Subcutaneous abdominal adipose tissue (tissue), 5 donors: Measurements from ENCODE around the gene TSPAN15.

Source experiments
- H3K27ac ChIP-seq: one replicate; pipeline ENCODE4 v1.7.0; 2013; ENCODE audit warnings: low read depth, mild to moderate bottlenecking, inconsistent platforms, low read length, moderate library complexity
- H3K27me3 ChIP-seq, 5 donors: one replicate each; pipeline ENCODE4 v1.7.0; 2013; ENCODE audit warnings: low read length in 5 of 5, inconsistent platforms in 1 of 5; ENCODE audit not compliant: control insufficient read depth in 5 of 5, insufficient read depth in 4 of 5
- H3K36me3 ChIP-seq, 5 donors: one replicate each; pipeline ENCODE4 v1.7.0; 2013; ENCODE audit warnings: low read length in 5 of 5; ENCODE audit not compliant: control insufficient read depth in 5 of 5, insufficient read depth in 5 of 5
- H3K4me1 ChIP-seq, 5 donors: one replicate each; pipeline ENCODE4 v1.7.0; 2013; ENCODE audit warnings: low read length in 5 of 5, mild to moderate bottlenecking in 3 of 5, moderate library complexity in 1 of 5; ENCODE audit not compliant: control insufficient read depth in 5 of 5, insufficient read depth in 5 of 5
- H3K4me3 ChIP-seq, 5 donors: one replicate each; pipeline ENCODE4 v1.7.0; 2013; ENCODE audit warnings: low read length in 5 of 5, low read depth in 1 of 5
- H3K9ac ChIP-seq, 5 donors: one replicate each; pipeline ENCODE4 v1.7.0; 2013; ENCODE audit warnings: low read length in 5 of 5, mild to moderate bottlenecking in 4 of 5, moderate library complexity in 3 of 5
- H3K9me3 ChIP-seq, 5 donors: one replicate each; pipeline ENCODE4 v1.7.0; 2013; ENCODE audit warnings: low read length in 5 of 5; ENCODE audit not compliant: control insufficient read depth in 5 of 5
- donor health status: healthy.
- donor health status: healthy.
- donor health status: healthy.
- donor health status: healthy.
- donor health status: healthy.

The TSPAN15 gene

DNA sequence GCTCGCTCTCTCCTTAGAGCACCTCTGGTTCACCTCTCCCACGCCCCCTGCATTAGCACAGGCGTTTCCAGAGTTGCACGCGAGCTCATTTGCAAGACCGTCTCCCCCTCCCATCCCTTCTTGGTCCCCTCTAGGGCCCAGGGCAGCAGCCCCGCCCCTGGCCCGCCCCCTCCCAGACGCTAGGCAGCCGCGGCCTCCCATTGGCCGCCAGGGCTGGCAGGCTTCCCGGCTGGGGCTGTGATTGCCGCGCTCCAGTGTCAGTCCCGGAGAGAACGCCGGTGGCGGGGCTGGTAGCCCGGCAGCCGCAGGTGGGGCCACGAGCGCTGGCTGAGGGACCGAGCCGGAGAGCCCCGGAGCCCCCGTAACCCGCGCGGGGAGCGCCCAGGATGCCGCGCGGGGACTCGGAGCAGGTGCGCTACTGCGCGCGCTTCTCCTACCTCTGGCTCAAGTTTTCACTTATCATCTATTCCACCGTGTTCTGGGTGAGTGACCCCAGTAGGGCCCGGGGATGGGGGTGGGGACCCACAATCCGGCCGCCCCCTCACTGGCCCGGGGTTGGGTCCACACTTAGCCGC, at the start of gene TSPAN15:
Gene TSPAN15 (plus strand): TSS at position 257 of the 575 bp plus-strand sequence. CDS start 130 bp downstream, at position 387.
- Histone ChIP-seq H3K4me3 (peak within 1 kb of the TSS; percentile 80 to 97 (median 85)), H3K9ac (peak within 1 kb of the TSS; percentile 56 to 94 (median 91)), H3K4me1 (peaks cover 16 to 77% (median 67%) of the 10 kb centered on the region in 5 donors), H3K27ac (peak within 1 kb of the TSS; percentile 89), H3K9me3 (no peaks in the 10 kb centered on the region), H3K36me3 (peaks cover 0 to 3% (median 3%) of the 10 kb centered on the region in 5 donors), H3K27me3 (no peaks in the 10 kb centered on the region)

DNA sequence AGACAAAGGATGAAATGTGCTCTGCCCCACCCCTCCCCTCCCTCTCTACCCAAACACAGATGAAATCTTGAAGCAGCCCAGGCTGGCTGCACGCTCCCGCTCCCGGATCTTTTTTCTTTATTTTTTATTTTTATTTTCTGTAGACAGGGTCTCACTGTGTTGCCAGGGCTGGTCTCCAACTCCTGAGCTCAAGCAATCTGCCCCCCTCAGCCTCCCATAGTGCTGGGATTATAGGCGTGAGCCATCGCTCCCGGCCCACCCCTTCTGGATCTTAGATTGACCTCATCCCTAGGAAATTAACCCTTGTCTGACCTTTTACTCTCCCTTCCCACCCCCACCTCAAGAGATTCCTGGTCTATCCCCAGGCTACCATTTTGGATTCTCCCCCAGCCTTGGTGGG, 48.9 kb upstream of the TSPAN15 start:
- H3K27ac ChIP-seq: no peak overlapping the region

DNA sequence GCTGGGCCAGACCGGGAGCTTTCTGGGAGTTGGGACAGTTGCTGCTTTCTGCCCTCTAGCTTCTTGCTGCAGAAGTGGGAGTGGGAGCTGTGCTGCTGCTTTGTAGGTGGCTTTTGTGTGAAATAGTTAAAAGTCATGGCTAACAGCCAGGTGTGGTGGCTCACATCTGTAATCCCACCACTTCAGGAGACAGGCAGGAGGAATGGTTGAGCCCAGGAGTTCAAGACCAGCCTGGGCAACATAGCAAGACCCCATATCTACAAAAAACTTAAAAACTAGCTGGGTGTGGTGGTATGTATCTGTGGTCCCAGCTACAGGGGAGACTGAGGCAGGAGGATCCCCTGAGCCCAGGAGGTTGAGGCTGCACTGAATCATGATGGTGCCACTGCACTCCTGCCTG, 48.2 kb upstream of the TSPAN15 start:
- peaks cover 5 to 48% (median 27%) of the 10 kb centered on the region in 5 donors for H3K4me1 ChIP-seq
- H3K27ac ChIP-seq: no peak overlapping the region
- no peak overlapping the region for H3K4me3 ChIP-seq
- H3K27me3 ChIP-seq: no peaks in the 10 kb centered on the region
- no peaks in the 10 kb centered on the region for H3K9me3 ChIP-seq
- H3K36me3 ChIP-seq: peaks cover 0 to 40% (median 36%) of the 10 kb centered on the region in 5 donors
- H3K9ac ChIP-seq: no peak overlapping the region

More for the DNA sequence above, 48.9 kb upstream of the TSPAN15 start:
- Histone ChIP-seq H3K36me3 (peaks cover 0 to 40% (median 36%) of the 10 kb centered on the region in 5 donors), H3K4me3 (no peak overlapping the region), H3K9ac (no peak overlapping the region), H3K9me3 (no peaks in the 10 kb centered on the region), H3K4me1 (peaks cover 3 to 41% (median 21%) of the 10 kb centered on the region in 5 donors), H3K27me3 (no peaks in the 10 kb centered on the region)

DNA sequence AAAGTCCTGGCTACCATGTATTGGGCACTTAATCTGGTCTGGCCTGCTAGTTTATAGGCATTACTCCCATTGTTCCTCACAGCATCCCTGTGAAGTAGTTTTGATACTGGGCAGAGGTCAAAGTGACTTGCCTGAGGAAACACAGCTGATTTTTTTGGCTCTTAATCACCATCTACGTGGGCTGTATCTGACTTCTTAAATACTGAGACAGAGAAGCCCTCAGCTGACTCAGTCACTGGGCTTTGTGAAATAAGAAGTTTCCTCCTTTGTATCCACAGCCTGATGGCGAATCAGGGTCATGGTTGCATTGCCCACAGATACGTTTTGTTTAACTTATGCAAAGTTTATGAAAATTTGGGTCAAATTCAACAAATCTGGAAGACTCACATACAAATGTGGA, 47.7 kb upstream of the TSPAN15 start:
- Histone ChIP-seq H3K4me1 (peaks cover 5 to 46% (median 25%) of the 10 kb centered on the region in 5 donors), H3K9ac (no peak overlapping the region), H3K4me3 (no peak overlapping the region), H3K36me3 (peaks cover 0 to 38% (median 34%) of the 10 kb centered on the region in 5 donors), H3K27ac (no peak overlapping the region), H3K27me3 (no peaks in the 10 kb centered on the region), H3K9me3 (no peaks in the 10 kb centered on the region)

DNA sequence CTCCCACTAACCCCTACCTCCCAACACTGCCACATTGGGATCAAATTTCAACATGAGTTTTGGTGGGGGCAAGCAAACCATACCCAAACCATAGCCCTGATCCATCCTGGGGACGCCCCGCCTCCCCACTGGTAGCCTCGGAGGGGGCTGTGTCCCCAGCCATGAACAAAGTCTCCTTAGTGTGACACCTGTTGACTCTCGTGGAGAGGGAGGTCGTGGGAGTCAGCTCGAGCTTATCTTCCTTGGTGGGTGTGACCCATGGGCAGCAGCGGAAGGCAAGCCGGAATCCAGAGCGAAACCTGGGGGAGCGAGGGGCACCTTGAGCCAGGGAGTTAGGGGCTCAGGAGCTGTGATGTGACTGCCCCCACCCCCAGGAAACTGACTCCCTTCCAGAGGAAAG, 46.5 kb upstream of the TSPAN15 start:
- no peaks in the 10 kb centered on the region for H3K27me3 ChIP-seq
- no peaks in the 10 kb centered on the region for H3K9me3 ChIP-seq
- peaks cover 0 to 27% (median 24%) of the 10 kb centered on the region in 5 donors for H3K36me3 ChIP-seq
- peaks cover 5 to 48% (median 31%) of the 10 kb centered on the region in 5 donors for H3K4me1 ChIP-seq
- no peak overlapping the region for H3K4me3 ChIP-seq
- peak overlapping the region; percentile 67 for H3K27ac ChIP-seq
- no peak overlapping the region for H3K9ac ChIP-seq

DNA sequence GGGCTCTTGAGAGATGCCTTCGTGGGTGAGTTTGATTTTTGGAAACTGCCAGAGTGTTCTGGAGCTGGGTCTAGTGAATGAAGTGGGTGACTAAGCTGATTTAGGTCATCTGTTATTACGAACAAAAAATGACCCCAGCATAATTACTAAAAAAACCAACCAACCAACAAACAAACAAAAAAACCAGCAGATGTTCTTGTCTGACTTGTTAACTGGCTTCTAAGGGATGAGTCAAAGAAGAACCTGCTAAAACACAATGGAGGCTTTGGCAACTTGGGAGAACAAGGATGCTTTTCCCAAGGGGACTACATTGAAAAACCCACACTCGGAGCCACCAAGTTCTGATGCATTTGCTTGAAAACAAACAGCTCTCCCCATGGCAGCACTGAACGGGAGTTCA, 46.0 kb upstream of the TSPAN15 start:
- peaks cover 0 to 22% (median 20%) of the 10 kb centered on the region in 5 donors for H3K36me3 ChIP-seq
- no peaks in the 10 kb centered on the region for H3K9me3 ChIP-seq
- H3K27me3 ChIP-seq: no peaks in the 10 kb centered on the region
- H3K4me1 ChIP-seq: peaks cover 5 to 48% (median 31%) of the 10 kb centered on the region in 5 donors
- no peak overlapping the region for H3K4me3 ChIP-seq
- no peak overlapping the region for H3K9ac ChIP-seq
- peak overlapping the region; percentile 67 for H3K27ac ChIP-seq

DNA sequence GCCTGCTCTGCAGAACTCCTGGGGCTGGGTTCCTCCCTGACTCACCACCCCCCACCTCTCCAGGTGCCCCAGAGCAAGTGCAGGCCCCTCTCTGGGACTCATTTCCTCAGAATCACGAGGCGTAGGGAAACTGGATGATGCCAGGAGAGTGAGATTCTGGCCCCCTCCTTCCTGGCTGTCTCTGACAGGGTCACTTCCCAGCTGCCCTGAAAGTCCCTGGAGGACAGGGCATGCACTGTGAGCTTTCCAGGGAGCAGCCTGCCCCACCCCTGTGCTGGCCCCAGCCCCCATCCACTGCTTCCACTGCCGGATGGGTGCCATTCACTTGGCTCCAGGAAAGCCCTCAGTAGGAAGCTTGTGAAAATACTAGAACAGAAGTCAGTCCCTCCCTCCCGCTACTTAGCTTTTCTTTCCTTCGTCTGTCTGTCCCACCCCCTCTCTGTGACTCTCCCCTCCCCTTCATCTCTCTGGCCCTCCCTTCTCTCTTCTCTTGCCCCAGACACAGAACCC, 44.9 kb upstream of the TSPAN15 start:
- Histone ChIP-seq H3K4me1 (peaks cover 5 to 48% (median 31%) of the 10 kb centered on the region in 5 donors), H3K9me3 (no peaks in the 10 kb centered on the region), H3K9ac (peak overlapping the region in 3 of 5 donors; percentile 44 to 56 (median 54)), H3K27ac (peak overlapping the region; percentile 67), H3K36me3 (peaks cover 0 to 11% (median 9%) of the 10 kb centered on the region in 5 donors), H3K4me3 (peak overlapping the region in 2 of 5 donors; percentile 17 to 40), H3K27me3 (no peaks in the 10 kb centered on the region)

DNA sequence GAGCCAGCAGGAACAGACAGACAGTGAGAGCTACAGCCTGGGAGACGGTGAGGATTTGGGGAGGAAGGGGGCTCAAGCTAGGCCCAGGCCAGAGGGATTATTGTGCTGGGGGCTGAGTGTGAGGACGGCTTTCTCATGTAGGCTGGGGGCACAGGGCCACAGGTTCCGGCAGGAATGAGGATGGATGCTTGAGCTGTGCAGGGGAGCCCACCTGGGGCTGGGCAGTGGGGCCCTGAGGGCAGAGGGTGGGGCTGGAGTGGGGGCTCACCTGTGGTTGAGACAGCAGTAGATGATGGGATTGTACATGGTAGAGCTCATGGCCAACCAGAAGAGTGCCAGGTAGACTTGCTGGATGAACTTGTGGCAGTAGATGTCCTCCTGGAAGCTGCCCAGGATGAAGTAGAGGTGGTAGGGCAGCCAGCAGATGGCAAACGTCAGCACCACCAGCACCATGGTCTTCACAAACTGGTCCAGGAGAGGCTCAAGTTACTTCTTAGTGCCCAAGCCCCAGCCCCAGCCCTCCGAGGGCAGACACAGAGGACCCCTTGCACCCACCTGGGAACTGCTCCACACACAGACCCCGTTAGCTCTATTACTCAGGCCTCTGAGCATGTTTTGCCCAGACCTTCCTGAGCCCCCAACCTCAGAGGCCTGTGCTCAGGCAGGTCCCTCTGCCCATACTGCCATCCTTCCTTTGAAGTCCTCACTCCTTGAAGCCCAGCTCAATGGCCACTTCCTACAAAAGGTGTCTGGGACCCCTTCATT, 44.3 kb upstream of the TSPAN15 start:
- Histone ChIP-seq H3K27ac (peak overlapping the region; percentile 67), H3K9me3 (no peaks in the 10 kb centered on the region), H3K9ac (peak overlapping the region in 3 of 5 donors; percentile 44 to 56 (median 54)), H3K36me3 (peaks cover 0 to 6% (median 4%) of the 10 kb centered on the region in 5 donors), H3K27me3 (no peaks in the 10 kb centered on the region), H3K4me3 (peak overlapping the region in 3 of 5 donors; percentile 9 to 40 (median 17)), H3K4me1 (peaks cover 5 to 48% (median 31%) of the 10 kb centered on the region in 5 donors)

DNA sequence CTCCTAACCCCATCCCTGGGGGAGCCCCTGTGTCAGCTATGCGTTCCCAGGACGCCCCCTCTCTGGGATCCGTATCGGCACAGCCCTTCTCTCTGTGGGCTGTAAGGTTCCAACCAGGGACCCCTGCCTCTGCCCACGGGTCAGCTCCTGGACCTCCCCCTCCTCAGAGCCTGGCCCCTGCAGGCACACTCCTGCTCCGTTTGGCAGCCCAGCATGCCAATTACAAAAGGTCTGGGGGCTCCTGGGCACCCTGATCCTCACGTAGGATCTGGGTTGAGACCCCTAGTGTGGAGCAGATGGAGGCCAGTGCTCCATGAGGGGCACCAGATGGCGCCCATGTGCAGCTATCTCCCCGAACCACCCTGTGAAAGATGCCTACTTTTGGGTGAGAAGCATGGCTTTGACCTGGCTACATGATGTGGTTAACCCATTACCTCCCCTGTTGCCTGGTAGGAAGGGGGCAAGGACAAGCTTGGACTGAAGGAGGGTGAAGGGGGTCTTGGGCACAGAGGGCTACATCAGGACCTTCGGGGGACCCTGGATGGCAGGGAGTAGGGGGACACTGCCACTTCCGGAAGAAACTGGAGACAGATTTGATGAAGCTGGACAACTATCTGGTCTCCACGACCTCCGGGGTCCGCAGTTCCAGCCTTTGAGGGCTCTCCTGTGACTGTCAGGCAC, 43.5 kb upstream of the TSPAN15 start:
- Histone ChIP-seq H3K27ac (peak overlapping the region; percentile 65), H3K9me3 (no peaks in the 10 kb centered on the region), H3K27me3 (no peaks in the 10 kb centered on the region), H3K4me3 (peak overlapping the region in 3 of 5 donors; percentile 2 to 13 (median 11)), H3K36me3 (peaks cover 0 to 3% (median 0%) of the 10 kb centered on the region in 5 donors), H3K9ac (peak overlapping the region in 3 of 5 donors; percentile 16 to 65 (median 43)), H3K4me1 (peaks cover 5 to 48% (median 31%) of the 10 kb centered on the region in 5 donors)
